T-helper 1 cell (primary cell): ENCODE data around the gene SGSH.
"Not testable (repeated sequence)": the region's sequence is repeated elsewhere in the genome, so short reads cannot be mapped to it uniquely, and the experiment has no call there.

Source experiments
- DNase-seq, 5 donors: peaks; one replicate each; pipeline ENCODE4 v3.0.0-alpha.2; 2012 to 2020

The SGSH gene

DNA sequence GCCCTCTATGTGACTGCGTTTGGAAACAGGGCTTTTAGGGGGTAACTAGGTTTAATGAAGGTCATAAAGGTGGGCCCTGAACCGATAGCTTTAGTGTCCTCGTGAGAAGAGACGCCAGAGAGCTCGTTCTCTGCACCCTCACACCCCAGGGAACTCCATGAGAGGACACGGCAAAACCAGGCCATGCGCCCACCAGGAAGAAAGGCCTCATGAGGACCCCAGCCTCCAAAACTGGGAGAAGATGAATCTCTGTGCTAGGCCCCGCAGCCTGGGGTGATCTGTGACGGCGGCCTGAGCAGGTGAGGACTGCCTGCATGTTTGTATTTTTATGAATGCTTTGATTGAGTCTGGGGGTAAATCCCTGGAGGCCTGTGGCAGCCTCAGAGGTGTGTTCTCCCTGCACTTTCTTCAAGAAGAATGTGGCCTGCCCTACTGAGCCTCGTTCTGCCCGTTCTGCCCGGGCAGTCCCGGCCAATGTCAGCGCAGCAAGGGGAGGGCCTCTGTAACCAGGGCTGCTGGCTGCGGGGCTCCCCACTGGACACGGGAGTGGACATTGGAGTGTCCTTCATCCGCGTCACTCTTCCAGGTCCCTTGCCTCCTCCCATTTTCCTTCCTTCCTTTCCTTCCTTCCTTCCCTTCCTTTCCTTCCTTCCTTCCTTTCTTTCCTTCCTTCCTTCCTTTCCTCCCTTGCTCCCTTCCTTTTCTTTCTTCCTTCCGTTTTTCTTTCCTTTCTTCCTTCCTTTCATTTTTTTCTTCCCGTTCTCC, 33.7 kb upstream of the SGSH start:
- no peak for DNase-seq

DNA sequence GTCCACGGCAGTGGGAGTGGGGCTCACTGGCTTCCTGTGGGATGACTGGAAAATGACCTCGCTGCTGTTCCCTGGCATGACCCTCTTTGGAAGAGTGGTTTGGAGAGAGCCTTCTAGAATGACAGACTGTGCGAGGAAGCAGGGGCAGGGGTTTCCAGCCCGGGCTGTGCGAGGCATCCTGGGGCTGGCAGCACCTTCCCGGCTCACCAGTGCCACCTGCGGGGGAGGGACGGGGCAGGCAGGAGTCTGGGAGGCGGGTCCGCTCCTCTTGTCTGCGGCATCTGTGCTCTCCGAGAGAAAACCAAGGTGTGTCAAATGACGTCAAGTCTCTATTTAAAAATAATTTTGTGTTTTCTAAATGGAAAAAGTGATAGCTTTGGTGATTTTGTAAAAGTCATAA, 32.7 kb upstream of the SGSH start:
- peak; percentile 70 to 86 (median 81) for DNase-seq

DNA sequence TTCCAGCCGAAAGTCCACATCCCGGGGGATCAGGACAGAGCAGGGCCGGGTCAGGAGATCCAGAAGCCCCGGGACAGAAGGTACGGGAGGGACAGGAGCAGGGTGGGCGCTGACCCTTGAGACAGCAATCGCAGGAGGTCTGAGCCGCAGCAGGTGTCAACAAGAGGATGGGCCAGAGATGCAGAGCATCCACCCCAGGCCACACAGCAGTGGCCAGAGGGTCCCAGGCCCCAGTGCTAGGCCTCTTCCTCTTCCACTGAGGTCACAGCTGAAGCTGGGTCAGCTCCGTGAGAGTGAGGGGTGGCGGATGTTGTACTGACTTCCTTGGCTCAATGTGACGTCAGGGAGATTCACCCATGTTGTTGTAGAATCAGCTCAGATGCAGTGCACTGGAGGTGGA, 31.8 kb upstream of the SGSH start:
- DNase-seq = no peak

DNA sequence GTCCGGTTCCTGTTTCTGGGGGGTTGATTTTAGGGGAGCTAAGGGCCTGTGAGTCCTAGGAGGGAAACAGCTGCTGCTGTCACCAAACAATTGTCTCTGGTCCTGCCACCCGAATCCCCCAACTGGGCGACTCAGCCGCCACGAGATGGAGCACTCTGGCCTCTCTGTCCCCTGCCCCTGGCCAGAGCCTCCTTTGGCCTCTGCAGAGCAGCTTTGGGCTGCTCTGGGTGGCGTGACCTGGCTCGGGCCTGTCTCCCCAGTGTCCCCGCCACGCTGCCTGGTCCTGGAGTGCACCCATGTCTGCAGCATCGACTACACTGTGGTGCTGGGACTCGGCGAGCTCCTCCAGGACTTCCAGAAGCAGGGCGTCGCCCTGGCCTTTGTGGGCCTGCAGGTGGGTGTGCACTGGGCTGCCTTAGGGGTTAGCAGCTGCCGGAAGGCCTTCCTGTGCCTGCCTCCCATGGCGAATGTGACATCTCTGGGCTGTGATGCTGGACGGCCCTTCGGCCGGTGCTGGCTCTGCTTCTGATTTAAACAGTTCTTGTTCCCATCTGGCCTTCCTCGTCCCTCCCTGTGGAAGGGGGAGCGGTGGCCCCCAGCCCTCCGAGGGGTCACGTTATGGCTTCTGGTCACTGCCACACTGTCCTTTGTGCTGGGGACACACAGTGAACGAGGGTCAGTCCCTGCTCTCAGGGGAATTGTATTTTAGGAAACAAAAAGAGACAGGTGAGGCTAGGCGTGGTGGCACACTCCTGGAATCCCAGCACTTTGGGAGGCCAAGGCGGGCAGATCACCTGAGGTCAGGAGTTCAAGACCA, 29.0 kb upstream of the SGSH start:
- no peak for DNase-seq

DNA sequence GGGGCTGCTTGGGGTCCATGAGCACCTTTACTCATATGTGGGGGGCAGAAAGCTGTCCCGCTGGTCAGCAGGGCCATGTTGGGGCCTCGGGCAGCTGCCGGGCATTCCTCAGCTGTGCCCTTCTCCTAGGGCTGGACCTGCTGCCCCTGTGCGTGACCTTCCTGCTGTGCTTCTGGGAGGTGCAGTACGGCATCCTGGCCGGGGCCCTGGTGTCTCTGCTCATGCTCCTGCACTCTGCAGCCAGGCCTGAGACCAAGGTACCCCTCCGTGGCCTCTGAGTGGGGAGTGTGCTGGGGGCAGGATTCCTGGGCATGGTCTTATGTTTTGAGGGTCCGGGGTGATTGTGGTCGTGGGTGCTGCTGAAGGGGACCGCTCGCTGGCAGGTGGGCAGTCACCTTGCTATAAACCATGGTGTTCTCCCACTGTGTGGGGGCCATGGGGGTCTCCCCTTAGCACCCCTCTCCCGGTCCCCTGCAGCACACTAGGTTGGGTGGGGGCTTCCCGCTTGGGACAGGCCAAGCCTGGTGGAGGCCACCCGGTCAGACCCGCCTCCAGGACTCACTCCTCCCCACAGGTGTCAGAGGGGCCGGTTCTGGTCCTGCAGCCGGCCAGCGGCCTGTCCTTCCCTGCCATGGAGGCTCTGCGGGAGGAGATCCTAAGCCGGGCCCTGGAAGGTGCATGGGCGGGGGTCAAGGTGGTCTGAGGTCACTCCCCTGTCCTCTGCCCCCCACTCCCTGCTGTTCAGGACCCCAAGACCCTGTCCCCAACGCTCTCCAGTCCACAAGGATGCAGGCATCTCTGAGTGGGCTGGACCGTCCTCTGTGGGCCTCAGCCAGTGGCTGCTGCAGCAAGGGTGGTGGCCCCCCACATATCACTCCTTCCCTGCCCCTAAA, 28.1 kb upstream of the SGSH start:
- no peak for DNase-seq

DNA sequence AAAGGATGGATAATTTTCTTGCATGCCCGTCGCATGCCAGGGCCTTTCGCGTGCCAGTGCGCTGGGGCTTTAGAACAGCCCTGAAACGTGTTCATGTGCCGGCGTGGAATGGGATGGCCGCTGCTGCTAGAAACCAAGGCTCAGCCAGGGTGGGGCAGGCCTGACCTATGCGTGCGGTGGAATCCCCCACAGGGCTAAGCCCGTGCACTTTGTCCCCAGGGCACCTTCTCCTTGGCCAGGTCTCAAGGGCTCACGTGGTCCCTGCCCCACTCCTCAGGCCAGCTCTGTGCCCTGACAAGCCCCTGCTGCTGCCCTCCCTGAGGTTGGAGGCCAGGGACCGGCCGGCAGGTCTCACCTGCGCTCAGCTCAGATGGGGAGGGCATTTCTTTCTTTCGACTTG, 27.4 kb upstream of the SGSH start:
- DNase-seq = no peak

DNA sequence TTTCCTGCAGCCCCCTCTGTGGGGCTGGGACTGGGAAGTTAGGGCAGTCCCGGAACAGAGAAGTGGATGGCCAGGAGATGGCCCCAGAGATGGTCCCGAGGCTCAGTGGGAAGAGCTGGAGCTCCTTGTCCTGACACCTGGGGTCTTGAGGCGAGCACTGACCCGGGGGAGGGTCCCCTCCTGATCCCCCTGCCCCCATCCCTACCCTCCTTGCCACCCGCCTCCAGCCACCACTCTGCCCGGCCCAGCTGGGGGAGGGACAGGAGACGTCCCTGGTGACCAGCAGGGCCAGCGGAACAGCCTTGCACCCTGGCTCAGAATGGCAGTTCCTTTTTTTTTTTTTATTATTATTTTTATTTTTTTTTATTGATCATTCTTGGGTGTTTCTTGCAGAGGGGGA, 26.6 kb upstream of the SGSH start:
- DNase-seq = no peak

DNA sequence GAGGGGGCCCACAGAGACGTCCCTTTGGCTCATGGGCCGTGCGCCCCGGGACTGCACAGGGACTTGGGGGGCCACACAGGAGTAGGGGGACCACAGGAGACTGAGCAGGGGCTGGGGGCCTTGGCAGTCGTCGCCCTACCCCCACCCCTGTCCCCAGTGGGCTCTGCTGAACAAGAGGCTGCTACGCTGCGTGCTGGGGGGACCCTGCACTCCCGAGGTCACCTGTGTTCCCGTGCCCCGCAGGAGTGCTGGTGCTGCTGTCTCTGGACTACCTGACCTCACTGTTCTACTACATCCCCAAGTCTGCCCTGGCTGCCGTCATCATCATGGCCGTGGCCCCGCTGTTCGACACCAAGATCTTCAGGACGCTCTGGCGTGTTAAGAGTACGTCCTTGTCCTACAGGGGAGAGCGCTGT, 26.1 kb upstream of the SGSH start:
- DNase-seq = no peak

DNA sequence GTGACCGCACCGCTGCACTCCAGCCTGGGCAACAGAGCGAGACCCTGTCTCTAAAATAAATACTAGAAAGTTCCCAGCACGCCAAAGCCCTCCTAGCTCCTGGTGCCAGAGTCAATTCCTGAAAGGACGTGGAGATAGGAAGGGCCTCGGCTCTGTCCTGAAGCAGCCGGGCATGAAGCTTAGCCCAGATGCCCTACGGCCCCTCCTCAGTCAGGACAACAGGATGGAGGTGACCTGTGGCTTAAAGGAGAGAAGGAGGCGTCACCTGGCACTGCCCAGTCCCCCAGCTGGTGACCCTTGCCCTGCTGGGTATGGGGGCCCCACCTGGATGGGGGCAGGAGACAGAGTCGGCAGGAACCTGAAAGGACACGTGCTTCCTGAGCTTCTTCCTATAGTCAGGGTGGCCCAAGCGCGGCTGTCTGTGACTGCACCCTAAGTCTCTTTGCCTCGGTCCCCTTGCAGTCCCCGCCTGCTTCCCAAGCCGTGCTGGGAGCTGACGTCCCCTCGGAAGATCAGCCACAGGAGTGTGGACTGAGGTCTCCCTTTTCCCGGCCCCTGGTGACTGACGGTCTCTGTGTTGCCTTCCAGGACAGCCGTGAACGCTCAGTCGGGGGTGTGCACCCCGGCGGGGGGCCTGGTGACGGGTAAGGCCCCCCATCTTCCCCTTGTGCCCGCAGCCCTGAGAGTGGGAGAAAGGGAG, 25.6 kb upstream of the SGSH start:
- DNase-seq = no peak

DNA sequence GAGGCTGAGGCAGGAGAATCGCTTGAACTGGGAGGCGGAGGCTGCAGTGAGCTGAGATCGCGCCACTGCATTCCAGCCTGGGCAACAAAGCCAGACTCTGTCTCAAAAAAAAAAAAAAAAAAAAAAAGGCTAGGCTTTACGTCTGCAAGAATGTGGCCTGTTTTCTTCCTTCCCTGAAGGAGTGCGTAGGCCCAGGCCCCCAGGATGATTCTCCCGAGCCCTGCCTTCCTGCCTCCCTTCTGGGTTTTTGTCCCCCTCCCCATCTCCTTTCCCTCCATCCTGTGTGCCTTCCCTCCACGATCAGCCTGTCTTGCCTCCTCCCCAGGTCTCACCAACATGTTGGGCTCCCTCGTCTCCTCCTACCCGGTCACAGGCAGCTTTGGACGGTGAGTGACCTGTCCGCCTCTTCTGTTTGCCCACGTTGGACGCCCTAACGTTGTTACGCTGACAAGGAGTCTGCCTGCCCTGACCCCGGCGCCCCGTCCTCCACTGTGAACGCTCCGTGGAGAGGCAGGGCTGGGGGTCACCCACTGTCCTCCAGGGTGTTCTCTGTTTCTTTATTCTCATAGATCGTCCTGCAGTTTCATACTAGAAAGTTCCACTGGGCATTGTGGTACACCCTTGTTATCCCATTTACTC, 24.9 kb upstream of the SGSH start:
- no peak for DNase-seq

DNA sequence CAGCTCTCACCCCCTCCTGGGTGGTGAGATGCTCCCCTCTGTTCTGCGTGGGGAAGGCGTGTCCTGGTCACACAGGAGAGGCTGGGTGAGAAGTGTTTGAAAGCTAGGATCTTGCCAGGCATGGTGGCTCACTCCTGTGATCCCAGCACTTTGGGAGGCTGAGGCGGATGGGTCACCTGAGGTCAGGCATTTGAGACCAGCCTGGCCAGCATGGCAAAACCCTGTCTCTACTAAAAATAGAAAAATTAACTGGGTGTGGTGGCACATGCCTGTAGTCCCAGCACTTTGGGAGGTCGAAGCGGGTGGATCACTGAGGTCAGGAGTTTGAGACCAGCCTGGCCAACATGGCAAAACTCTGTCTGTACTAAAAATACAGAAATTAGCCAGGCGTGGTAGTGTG, 24.3 kb upstream of the SGSH start:
- DNase-seq = not testable (repeated sequence)

DNA sequence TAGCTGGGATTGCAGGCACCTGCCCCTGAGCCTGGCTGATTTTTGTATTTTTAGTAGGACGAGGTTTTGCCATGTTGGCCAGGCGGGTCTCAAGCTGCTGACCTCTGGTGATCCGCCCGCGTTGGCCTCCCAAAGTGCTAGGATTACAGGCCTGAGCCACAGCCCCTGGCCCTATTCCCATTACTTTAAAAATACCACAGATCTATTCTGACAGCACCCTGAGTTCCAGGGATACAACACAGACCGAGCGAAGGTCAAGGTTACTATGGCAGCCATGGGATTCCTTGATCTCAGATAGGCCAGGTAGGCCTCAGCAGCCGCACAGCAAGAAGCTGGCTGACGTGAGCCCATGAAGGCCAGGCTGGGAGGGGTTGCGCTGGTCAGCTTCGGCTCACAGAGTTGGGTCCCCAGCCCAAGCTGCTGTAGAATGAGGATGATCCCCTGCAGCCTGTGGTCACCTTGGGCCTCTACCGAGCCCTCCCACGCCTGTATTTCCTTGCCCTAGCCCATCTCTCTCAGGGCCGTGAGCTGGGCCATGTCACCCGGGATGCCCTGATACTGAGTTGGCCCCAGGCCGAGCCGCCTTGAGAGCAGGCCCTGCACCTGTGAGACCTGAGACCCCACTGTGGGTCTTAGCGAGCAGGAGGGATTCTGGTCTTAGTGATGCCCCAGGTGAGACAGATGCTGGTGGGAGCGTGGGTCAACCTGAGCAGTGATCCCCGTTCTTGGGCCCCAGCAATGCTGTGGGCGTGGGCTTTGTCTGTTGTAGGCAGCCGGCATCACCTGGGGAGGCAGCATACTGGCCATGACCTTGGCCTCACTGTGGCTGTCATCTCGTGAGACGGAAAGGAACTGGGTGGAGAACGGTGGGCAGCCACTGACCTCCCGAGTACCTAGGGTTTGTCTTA, 23.6 kb upstream of the SGSH start:
- DNase-seq = no peak

DNA sequence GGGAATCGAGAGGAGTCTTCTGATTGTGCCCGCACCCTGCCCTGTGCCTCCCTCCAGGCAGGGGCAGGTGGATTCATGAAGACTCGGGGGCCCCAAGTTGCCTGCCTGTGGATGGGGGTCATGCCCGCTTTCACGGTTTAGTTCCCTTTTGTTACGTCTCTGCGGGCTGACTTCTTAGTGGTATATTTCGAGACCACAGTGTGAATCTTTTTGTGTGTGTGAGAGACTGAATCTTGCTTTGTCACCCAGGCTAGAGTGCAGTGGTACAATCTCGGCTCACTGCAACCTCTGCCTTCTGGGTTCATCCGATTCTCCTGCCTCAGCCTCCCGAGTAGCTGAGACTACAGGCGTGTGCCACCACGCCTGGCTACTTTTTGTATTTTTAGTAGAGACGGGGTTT, 22.4 kb upstream of the SGSH start:
- DNase-seq = no peak

DNA sequence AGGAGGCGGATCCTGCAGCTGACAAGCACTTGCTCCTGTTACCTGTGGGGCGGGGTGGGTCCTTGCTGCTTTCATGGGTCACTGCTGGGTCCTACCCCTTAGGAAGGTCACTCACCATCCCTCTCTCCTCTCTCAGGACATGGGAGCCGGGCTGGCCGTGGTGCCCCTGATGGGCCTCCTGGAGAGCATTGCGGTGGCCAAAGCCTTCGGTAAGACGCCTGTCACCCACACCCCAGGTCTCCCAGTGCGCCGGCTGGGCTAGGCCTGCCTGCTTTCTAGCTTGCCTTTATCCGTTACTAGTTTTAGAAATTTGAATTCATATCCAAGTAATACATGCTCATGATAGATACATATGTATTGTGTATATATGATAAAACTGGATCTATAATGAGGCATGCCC, 17.3 kb upstream of the SGSH start:
- DNase-seq = no peak

DNA sequence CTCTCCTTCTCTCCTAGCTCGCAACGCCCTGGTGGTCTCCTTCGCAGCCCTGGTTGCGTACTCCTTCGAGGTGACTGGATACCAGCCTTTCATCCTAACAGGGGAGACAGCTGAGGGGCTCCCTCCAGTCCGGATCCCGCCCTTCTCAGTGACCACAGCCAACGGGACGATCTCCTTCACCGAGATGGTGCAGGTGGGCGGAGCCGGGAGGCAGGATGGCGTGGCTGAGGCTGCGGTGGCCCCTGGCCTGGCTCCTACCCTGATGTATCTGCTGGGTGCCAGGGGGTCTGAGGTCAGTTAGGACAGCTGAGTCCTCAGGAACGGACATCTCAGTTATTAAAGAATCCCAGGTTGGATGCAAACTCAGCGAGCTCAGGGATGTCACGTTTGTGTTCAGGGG, 16.8 kb upstream of the SGSH start:
- no peak for DNase-seq

DNA sequence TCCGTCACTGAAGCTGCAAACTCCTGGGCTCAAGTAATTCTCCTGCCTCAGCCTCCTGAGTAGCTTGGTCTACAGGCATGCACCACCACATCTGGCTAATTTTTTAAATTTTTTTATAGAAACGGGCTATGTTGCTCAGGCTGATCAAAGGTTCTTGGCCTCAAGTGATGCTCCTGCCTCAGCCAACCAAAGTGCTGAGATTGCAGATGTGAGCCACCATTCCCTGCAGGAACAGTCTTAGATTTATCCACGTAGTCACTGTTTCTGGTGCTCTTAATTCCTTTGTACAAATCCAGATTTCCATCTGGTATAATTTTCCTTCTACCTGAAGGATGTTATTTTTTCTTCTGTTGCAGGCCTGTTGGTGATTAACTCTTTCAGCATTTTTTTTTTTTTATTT, 13.1 kb upstream of the SGSH start:
- DNase-seq = no peak

DNA sequence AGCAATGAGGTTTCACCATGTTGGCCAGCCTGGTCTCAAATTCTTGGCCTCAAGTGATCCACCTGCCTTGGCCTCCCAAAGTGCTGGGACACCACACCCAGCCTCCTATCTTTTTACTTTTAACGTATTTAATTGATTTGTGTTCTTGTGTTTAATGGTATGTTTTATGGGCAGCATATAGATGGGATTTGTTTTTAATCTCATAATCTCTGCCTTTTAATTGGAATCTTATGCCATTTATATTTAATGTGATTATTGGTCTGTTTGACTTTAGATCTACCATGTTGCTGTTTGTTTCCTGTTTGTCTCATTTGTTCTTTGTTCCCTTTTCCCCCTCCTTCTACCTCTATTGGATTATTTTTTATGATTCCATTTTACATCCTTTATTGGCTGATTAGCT, 12.3 kb upstream of the SGSH start:
- no peak for DNase-seq

DNA sequence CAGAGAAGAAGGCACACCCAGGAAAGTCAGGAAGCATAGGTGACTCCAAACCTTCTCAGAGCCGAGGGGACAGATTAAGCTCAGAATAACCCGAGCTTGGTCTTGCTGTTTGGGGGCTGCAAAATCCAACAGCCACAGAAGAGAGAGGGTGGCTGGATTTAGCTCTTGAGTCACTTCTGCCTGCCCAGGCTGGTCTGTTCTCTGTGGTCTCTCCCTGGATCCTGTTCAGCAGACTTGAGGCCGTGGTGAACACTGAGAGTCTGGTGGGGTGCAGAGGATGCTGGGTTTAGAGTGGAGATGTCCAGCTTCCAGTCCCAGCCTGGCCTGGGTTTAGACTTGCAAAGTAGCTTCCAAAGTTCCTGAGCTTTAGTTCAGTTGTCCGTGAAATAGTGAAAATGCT, 8.9 kb upstream of the SGSH start:
- no peak for DNase-seq

DNA sequence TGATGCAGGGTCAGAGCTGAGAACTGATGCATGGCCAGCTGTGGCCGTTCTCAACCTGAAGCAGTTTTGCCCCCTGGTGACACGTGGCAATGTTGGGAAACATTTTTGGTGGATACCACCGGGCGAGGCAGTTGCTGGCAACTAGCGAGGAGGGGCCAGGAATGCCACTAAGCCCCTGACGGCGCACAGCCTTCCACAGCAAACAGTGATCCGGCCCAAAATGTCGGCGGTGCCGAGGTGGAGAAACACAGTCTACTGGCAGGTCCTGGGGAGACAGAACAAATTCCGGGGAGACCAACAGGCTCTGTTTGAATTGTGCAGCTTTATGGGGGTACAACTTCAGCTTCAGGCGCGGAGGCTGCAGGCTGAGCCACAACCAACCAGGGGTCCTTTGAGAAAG, 8.3 kb upstream of the SGSH start:
- DNase-seq = no peak

DNA sequence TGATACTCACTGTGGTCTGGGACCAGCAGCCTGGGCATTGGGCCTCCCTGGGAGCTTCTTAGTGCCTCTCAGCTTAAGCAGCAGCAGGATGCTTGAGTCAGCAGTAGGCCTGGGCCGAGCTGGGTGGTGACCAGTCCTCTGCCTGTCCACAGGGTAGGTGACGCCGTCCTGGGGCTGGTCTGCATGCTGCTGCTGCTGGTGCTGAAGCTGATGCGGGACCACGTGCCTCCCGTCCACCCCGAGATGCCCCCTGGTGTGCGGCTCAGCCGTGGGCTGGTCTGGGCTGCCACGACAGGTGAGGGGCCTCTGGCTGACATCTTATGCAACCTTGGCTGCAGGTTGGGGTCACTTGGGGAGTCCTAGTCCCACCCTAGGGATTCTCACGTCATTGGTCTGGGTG, 7.5 kb upstream of the SGSH start:
- no peak for DNase-seq

DNA sequence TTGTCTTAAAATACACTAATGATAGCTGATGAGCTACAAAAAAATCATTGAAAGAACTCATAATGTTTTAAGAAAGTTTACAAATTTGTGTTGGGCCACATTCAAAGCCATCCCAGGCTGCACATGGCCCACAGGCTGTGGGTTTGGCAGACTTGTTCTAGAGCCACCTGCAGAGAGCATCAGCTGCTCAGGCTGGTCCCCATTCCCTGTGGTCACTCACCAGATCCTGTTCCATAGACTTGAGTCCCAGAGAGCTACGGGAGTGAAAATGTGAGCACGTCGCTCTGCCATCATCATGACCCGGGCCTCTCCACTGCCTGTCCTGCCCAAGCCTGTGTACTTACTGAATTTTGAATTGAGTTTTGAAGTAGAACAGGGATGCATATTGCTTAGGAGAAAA, 7.0 kb upstream of the SGSH start:
- no peak for DNase-seq
